GM18526 (cell line): ENCODE results near the gene ABLIM2.

Experiments used
- POLR2A ChIP-seq: IDR thresholded peaks from 3 replicates; pipeline ENCODE4 v1.6.1; 2011; ENCODE audit not compliant: insufficient read length; ENCODE audit errors: extremely low read depth

Gene ABLIM2

GRCh38 chr4:7984286-7984925, 174.2 kb downstream of the ABLIM2 start:
- no peak for TF ChIP-seq POLR2A

- no peak for TF ChIP-seq POLR2A
These were observed 175.3 kb downstream of the ABLIM2 start for GRCh38 chr4:7983296-7983695.

GRCh38 chr4:7981738-7982394, 176.7 kb downstream of the ABLIM2 start:
- no peak for TF ChIP-seq POLR2A

GRCh38 chr4:7980036-7980435, 178.6 kb downstream of the ABLIM2 start:
- TF ChIP-seq POLR2A, result no peak

- TF ChIP-seq POLR2A, result no peak
These were observed 179.0 kb downstream of the ABLIM2 start for GRCh38 chr4:7979652-7979968.

- TF ChIP-seq POLR2A, result no peak
These were observed 179.5 kb downstream of the ABLIM2 start for GRCh38 chr4:7978907-7979651.

- no peak for TF ChIP-seq POLR2A
These were observed 180.1 kb downstream of the ABLIM2 start for GRCh38 chr4:7978489-7978888.

- no peak for TF ChIP-seq POLR2A
These were observed 182.0 kb downstream of the ABLIM2 start for GRCh38 chr4:7976634-7977033.

- no peak for TF ChIP-seq POLR2A
These were observed 182.6 kb downstream of the ABLIM2 start for GRCh38 chr4:7976025-7976424.

GRCh38 chr4:7974425-7974824, 184.2 kb downstream of the ABLIM2 start:
- TF ChIP-seq POLR2A, result no peak

GRCh38 chr4:7973545-7973981, 185.1 kb downstream of the ABLIM2 start:
- no peak for TF ChIP-seq POLR2A

- no peak for TF ChIP-seq POLR2A
These were observed 186.6 kb downstream of the ABLIM2 start for GRCh38 chr4:7971881-7972500.

GRCh38 chr4:7971159-7971631, 187.4 kb downstream of the ABLIM2 start:
- TF ChIP-seq POLR2A, result no peak

- no peak for TF ChIP-seq POLR2A
These were observed 188.2 kb downstream of the ABLIM2 start for GRCh38 chr4:7970361-7970946.

GRCh38 chr4:7968262-7968896, 190.2 kb downstream of the ABLIM2 start:
- no peak for TF ChIP-seq POLR2A
